Calu3 (cell line): ENCODE measurements around the gene ARHGAP8. TPM values are rescaled to one million over a fixed set of nuclear protein-coding genes. Genes with fewer than 3 reads are reported as not detected.

Experiments used
- BruUV-seq: library from RNA; stranded (reverse); fragments of 400-500 nt; replicated peaks from 2 replicates; lab custom pipeline; 2021; lab: Mats Ljungman, UMichigan
- CTCF ChIA-PET: fragments of 300-600 bp; sonication (Branson Sonifier 250); formaldehyde crosslinking; loops from one replicate; lab custom pipeline; 2022; ENCODE audit warnings: antibody characterized with exemption; lab: Charles Lee
- DNase-seq: peaks from one replicate; pipeline ENCODE4 v3.0.0; 2022
- H3K27ac Mint-ChIP-seq: one replicate; pipeline ENCODE4 v1.8.0; 2022; ENCODE audit warnings: mixed read lengths; ENCODE audit not compliant: unreplicated experiment
- H3K27me3 Mint-ChIP-seq: one replicate; pipeline ENCODE4 v1.8.0; 2022; ENCODE audit warnings: mixed read lengths; ENCODE audit not compliant: unreplicated experiment
- H3K36me3 Mint-ChIP-seq: one replicate; pipeline ENCODE4 v1.8.0; 2022; ENCODE audit warnings: mild to moderate bottlenecking, moderate library complexity, mixed read lengths; ENCODE audit not compliant: insufficient read depth, unreplicated experiment
- H3K4me1 Mint-ChIP-seq: one replicate; pipeline ENCODE4 v1.8.0; 2022; ENCODE audit warnings: mild to moderate bottlenecking, low read depth, mixed read lengths; ENCODE audit not compliant: unreplicated experiment
- H3K4me3 Mint-ChIP-seq: one replicate; pipeline ENCODE4 v1.8.0; 2022; ENCODE audit warnings: mild to moderate bottlenecking, low read depth, moderate library complexity, mixed read lengths; ENCODE audit not compliant: unreplicated experiment
- H3K9me3 Mint-ChIP-seq: one replicate; pipeline ENCODE4 v1.8.0; 2022; ENCODE audit warnings: low read depth, mixed read lengths; ENCODE audit not compliant: unreplicated experiment
- CTCF ChIP-seq: fragments of 200-600 bp; IDR thresholded peaks from one replicate; pipeline ENCODE4 v1.8.0; 2022; ENCODE audit warnings: antibody characterized with exemption; ENCODE audit not compliant: unreplicated experiment
- intact Hi-C: fragments of 100-400 bp; cut with micrococcal nuclease; formaldehyde crosslinking; loops from one replicate; pipeline ENCODE4 v1.10.0; 2022; ENCODE audit not compliant: unreplicated experiment
- total RNA-seq: library from RNA; stranded (reverse); gene quantifications from 2 replicates; pipeline ENCODE4 v1.2.3, GENCODE V29; 2022

Gene ARHGAP8
- total RNA-seq, 1 experiment from 2014 or later: 127 TPM

DNA sequence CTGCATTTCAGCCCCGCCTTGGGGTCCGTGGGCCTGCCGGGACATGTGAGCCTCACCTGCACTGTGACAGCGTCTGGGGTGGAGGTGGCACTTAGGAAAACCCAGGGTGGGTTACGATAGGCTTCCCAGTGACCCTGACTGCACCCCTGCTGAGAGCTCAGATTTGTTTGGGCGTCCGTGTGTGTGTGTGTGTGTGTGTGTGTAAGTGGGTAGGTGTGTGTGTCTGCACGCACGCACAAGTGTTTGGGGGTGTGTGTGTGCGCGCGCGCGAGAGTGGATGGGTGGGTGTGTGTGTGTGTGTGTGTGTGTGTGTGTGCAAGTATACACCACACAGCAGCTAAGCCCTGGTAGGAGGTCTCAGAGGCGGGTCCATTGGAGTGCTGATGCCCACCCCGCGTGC, 12.1 kb upstream of the ARHGAP8 start:
- no peaks in the 10 kb centered on the region for H3K27me3 Mint-ChIP-seq
- peak overlapping the region; percentile 43 for H3K4me3 Mint-ChIP-seq
- intact Hi-C loops: no loop called here
- no peaks in the 10 kb centered on the region for H3K9me3 Mint-ChIP-seq
- peaks cover 21% of the 10 kb centered on the region for H3K36me3 Mint-ChIP-seq
- CTCF ChIA-PET: interaction anchor here (0.5 to 0.6 kb wide), 2 partner anchors 48 to 166 kb away, joined by 3 to 6 read pairs; no protein-coding TSS in a partner anchor
- no TSS peak for BruUV-seq
- no peak for DNase-seq
- no peak for TF ChIP-seq CTCF
- H3K4me1 Mint-ChIP-seq: peaks cover 31% of the 10 kb centered on the region
- H3K27ac Mint-ChIP-seq: peak overlapping the region; percentile 87

DNA sequence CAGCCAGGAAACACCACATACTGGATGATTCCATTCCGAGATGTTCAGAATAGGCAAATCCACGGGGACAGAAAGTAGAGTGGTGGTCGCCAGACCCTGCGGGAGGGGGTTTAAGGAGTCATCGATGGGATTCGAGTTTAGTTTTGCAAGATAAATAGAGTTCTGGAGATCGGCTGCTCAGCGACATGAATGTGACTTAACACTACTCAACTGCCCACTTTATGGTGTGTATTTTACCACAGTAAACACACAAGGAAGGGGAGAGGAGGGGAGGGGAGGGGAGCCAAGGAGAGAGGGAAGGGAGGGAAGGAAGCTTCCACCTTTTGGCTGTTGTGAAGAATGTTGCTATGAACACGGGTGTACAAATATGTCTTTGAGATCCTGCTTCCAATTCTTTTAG, 10.4 kb upstream of the ARHGAP8 start:
- TF ChIP-seq CTCF: no peak
- intact Hi-C loops: no loop called here
- Mint-ChIP-seq H3K36me3 (peaks cover 31% of the 10 kb centered on the region), H3K4me3 (no peak overlapping the region), H3K27ac (no peak overlapping the region), H3K27me3 (no peaks in the 10 kb centered on the region), H3K9me3 (no peaks in the 10 kb centered on the region), H3K4me1 (peaks cover 31% of the 10 kb centered on the region)
- no TSS peak for BruUV-seq
- no peak for DNase-seq
- CTCF ChIA-PET: interaction anchor here (0.5 kb wide), 1 partner anchor 11 kb away, joined by 5 read pairs; no protein-coding TSS in a partner anchor

DNA sequence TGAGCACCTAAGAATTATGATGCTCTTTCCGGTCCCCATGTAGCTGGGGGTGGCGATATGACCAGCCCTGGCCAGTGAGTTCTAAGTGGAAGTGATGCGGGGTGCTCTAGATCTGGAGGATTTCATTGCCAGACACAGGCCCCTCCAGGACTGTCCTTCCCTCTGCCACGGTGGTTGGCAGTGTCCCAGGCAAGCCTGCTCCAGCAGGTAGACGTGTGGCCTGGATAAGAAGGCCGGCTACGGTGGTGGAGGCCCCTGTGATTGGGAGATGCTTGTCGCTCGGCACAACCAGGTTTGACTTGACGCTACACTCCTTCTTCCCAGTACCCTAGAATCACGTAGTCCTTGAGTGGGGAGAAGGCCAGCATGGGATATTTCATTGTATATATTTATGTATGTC, 9.1 kb upstream of the ARHGAP8 start:
- Mint-ChIP-seq H3K4me3 (no peak overlapping the region), H3K27ac (no peak overlapping the region), H3K36me3 (peaks cover 23% of the 10 kb centered on the region), H3K4me1 (peaks cover 35% of the 10 kb centered on the region), H3K9me3 (no peaks in the 10 kb centered on the region), H3K27me3 (no peaks in the 10 kb centered on the region)
- no peak for DNase-seq
- no TSS peak for BruUV-seq
- intact Hi-C loops: no loop called here
- no peak for TF ChIP-seq CTCF
- CTCF ChIA-PET: no interaction called here

DNA sequence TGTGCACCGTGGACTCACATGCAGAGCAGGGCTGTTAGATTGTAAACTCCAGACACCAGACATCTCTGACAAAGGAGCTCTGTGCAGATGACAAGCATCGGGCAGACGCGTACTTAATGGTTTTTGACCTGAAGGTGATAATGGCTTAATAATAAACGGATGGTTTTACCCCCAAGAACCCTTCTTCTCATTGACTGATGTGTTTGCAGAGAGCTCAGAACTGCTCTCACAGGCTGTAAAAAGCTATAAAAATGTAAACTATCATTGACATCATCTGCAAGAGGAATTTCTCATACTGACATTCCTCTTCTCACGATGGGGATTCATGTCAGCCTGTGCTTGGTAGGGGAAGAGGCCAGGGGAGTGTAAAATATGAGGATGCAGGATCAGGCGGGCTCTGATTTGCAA, 8.6 kb upstream of the ARHGAP8 start:
- CTCF ChIA-PET: no interaction called here
- no TSS peak for BruUV-seq
- Mint-ChIP-seq H3K27me3 (no peaks in the 10 kb centered on the region), H3K36me3 (peaks cover 21% of the 10 kb centered on the region), H3K9me3 (no peaks in the 10 kb centered on the region), H3K4me3 (no peak overlapping the region), H3K27ac (no peak overlapping the region), H3K4me1 (peaks cover 35% of the 10 kb centered on the region)
- TF ChIP-seq CTCF: no peak
- DNase-seq: no peak
- intact Hi-C loops: no loop called here
